Pulmonary artery endothelial cell (primary cell): Measurements from ENCODE around the gene NISCH. TPM values are rescaled to one million over a fixed set of nuclear protein-coding genes. Genes with fewer than 3 reads are reported as not detected.

Experiments used
- DNase-seq: peaks from one replicate; pipeline ENCODE4 v3.0.0-alpha.2; 2011; ENCODE audit warnings: low read depth, low spot score
- total RNA-seq: library from RNA; depleted of rRNA; stranded (reverse); fragments of >200 nt; gene quantifications from 2 replicates; pipeline ENCODE4 v1.2.3, GENCODE V29; 2014

The NISCH gene
- total RNA-seq, 1 donor from 2014 or later: 57.2 TPM

GRCh38 chr3:52471371-52472238, 16.2 kb downstream of the NISCH start:
- DNase-seq: no peak

- DNase-seq: no peak
These were observed 17.0 kb downstream of the NISCH start for GRCh38 chr3:52472239-52473000.

GRCh38 chr3:52473026-52473425, 17.6 kb downstream of the NISCH start:
- no peak for DNase-seq

- DNase-seq: no peak
These were observed 21.8 kb downstream of the NISCH start for GRCh38 chr3:52477076-52477795.

GRCh38 chr3:52477796-52478095, 22.3 kb downstream of the NISCH start:
- DNase-seq: no peak

- DNase-seq: no peak
These were observed 23.9 kb downstream of the NISCH start for GRCh38 chr3:52479037-52479876.

- DNase-seq: no peak
These were observed 24.6 kb downstream of the NISCH start for GRCh38 chr3:52479877-52480575.

- no peak for DNase-seq
These were observed 25.6 kb downstream of the NISCH start for GRCh38 chr3:52480768-52481715.

- no peak for DNase-seq
These were observed 26.6 kb downstream of the NISCH start for GRCh38 chr3:52481819-52482521.

GRCh38 chr3:52483081-52483480, 27.7 kb downstream of the NISCH start:
- DNase-seq: no peak

GRCh38 chr3:52483577-52484381, 28.4 kb downstream of the NISCH start:
- no peak for DNase-seq

- no peak for DNase-seq
These were observed 29.5 kb downstream of the NISCH start for GRCh38 chr3:52484680-52485461.

GRCh38 chr3:52487050-52487787, 31.8 kb downstream of the NISCH start:
- DNase-seq: no peak

- DNase-seq: no peak
These were observed 32.6 kb downstream of the NISCH start for GRCh38 chr3:52487788-52488691.

GRCh38 chr3:52488746-52489145, 33.3 kb downstream of the NISCH start:
- DNase-seq: no peak
